HepG2 (cell line): ENCODE measurements around the gene ALOX12. TPM values are rescaled to one million over a fixed set of nuclear protein-coding genes. Genes with fewer than 3 reads are reported as not detected.

Experiments
- ARHGAP35 ChIP-seq: sonication (generic); formaldehyde crosslinking; IDR thresholded peaks from 2 replicates; pipeline ENCODE4 v1.9.0; 2022; ENCODE audit warnings: mild to moderate bottlenecking, inconsistent platforms, moderate library complexity, missing genetic modification reagents, borderline replicate concordance
- BCLAF1 ChIP-seq: fragments of 450-650 bp; IDR thresholded peaks from 2 replicates; pipeline ENCODE4 v1.6.1; 2017; ENCODE audit warnings: mild to moderate bottlenecking
- FOSL2 ChIP-seq: sonication (generic); formaldehyde crosslinking; IDR thresholded peaks from 2 replicates; pipeline ENCODE4 v1.4.0; 2020; ENCODE audit warnings: missing genetic modification reagents
- FOXJ3 ChIP-seq: sonication (generic); formaldehyde crosslinking; IDR thresholded peaks from 2 replicates; pipeline ENCODE4 v1.4.0; 2020; ENCODE audit warnings: missing genetic modification reagents, mild to moderate bottlenecking, borderline replicate concordance
- FOXK1 ChIP-seq: sonication (generic); formaldehyde crosslinking; IDR thresholded peaks from 2 replicates; pipeline ENCODE4 v1.4.0; 2020; ENCODE audit warnings: low read depth, missing genetic modification reagents, borderline replicate concordance
- JUND ChIP-seq: sonication (generic); formaldehyde crosslinking; IDR thresholded peaks from 2 replicates; pipeline ENCODE4 v1.8.0; 2022; ENCODE audit warnings: mild to moderate bottlenecking, missing genetic modification reagents
- MAZ ChIP-seq, 2 experiments: sonication (generic) in 1 of 2; formaldehyde crosslinking in 1 of 2; IDR thresholded peaks; 2 replicates each; pipeline versions ENCODE4 v1.5.0 to v1.6.1; 2012 to 2020; ENCODE audit warnings: low read depth in 2 of 2, mild to moderate bottlenecking in 2 of 2, borderline replicate concordance in 1 of 2, improper control_type of control experiment in 1 of 2, low read length in 1 of 2, missing genetic modification reagents in 1 of 2, moderate library complexity in 1 of 2
- MBNL3 ChIP-seq: fragments of 250-450 bp; sonication (Bioruptor Pico); conservative IDR thresholded peaks from 2 replicates; pipeline ENCODE4 v1.8.0; 2022; ENCODE audit warnings: mild to moderate bottlenecking, inconsistent platforms
- MTA1 ChIP-seq: sonication (generic); formaldehyde crosslinking; IDR thresholded peaks from 2 replicates; pipeline ENCODE4 v1.4.0; 2020; ENCODE audit warnings: missing genetic modification reagents, mild to moderate bottlenecking, borderline replicate concordance
- NRL ChIP-seq: sonication (generic); formaldehyde crosslinking; IDR thresholded peaks from 2 replicates; pipeline ENCODE4 v1.5.0; 2020; ENCODE audit warnings: missing genetic modification reagents, mild to moderate bottlenecking, moderate library complexity, borderline replicate concordance
- POLR2A ChIP-seq, 2 experiments: IDR thresholded peaks; 2 replicates each; pipeline ENCODE4 v1.6.1; 2011; ENCODE audit warnings: low read depth in 2 of 2, low read length in 2 of 2, mild to moderate bottlenecking in 1 of 2, moderate library complexity in 1 of 2; ENCODE audit not compliant: insufficient read depth in 1 of 2
- SMAD3 ChIP-seq: sonication (generic); formaldehyde crosslinking; IDR thresholded peaks from 2 replicates; pipeline ENCODE4 v1.4.0; 2020; ENCODE audit warnings: missing genetic modification reagents
- SMC3 ChIP-seq: IDR thresholded peaks from 2 replicates; pipeline ENCODE4 v1.6.1; 2011; ENCODE audit warnings: low read length, improper control_type of control experiment
- SP5 ChIP-seq: IDR thresholded peaks from 2 replicates; pipeline ENCODE4 v1.6.1; 2016; ENCODE audit warnings: low read depth, borderline replicate concordance
- ZBTB2 ChIP-seq: sonication (generic); formaldehyde crosslinking; IDR thresholded peaks from 2 replicates; pipeline ENCODE4 v1.8.0; 2022; ENCODE audit warnings: low read depth, missing genetic modification reagents
- ZFP82 ChIP-seq: sonication (generic); formaldehyde crosslinking; IDR thresholded peaks from 2 replicates; pipeline ENCODE4 v1.5.1; 2020; ENCODE audit warnings: mild to moderate bottlenecking, missing genetic modification reagents, borderline replicate concordance
- ZNF329 ChIP-seq: sonication (generic); formaldehyde crosslinking; IDR thresholded peaks from 2 replicates; pipeline ENCODE4 v1.9.0; 2021; ENCODE audit warnings: low read depth, mild to moderate bottlenecking, missing genetic modification reagents
- ZNF33A ChIP-seq: sonication (generic); formaldehyde crosslinking; IDR thresholded peaks from 2 replicates; pipeline ENCODE4 v1.5.1; 2020; ENCODE audit warnings: missing genetic modification reagents, mild to moderate bottlenecking, moderate library complexity, borderline replicate concordance
- polyA plus RNA-seq, 8 experiments: library from polyadenylated mRNA; depleted of rRNA in 3 of 8; stranded (reverse) in 7 of 8; unstranded in 1 of 8; fragments of >200 nt; fragmentation: Illumina TruSeq in 4 of 8; extraction: Trizol in 4 of 8; gene quantifications; 2 replicates each; pipeline versions ENCODE4 v1.2.1 to v1.2.3, GENCODE V29; 2011 to 2016; ENCODE audit warnings: low read depth in 4 of 8, missing spikeins in 1 of 8, mixed read lengths in 1 of 8; ENCODE audit not compliant: insufficient read depth in 1 of 8
- total RNA-seq, 5 experiments: library from RNA; depleted of rRNA; stranded (reverse); fragments of >200 nt; fragmentation: Illumina TruSeq; extraction: Trizol; gene quantifications; 2 replicates each; pipeline ENCODE4 v1.2.3, GENCODE V29; 2016; ENCODE audit warnings: low read depth in 1 of 5
- TF ChIP-seq, protein P1 (sequence below): sonication (generic); formaldehyde crosslinking; IDR thresholded peaks from 2 replicates; pipeline ENCODE4 v1.8.0; 2022; ENCODE audit warnings: missing genetic modification reagents, low read depth, mild to moderate bottlenecking, borderline replicate concordance
- TF ChIP-seq, protein P2 (sequence below): sonication (generic); formaldehyde crosslinking; IDR thresholded peaks from 2 replicates; pipeline ENCODE4 v1.5.0; 2020; ENCODE audit warnings: mild to moderate bottlenecking, missing genetic modification reagents, borderline replicate concordance

The ALOX12 gene
- total and polyA plus RNA-seq, 2 of the 13 experiments (the other 11 are each of a cell fraction or from before 2014, with no cell fraction given): not detected

- TF ChIP-seq, protein P1, sequence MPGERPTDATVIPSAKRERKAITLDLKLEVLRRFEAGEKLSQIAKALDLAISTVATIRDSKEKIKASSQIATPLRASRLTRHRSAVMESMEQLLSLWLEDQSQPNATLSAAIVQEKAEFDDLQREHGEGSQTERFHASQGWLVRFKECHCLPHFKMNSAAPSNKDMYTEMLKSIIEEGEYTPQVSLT (CRISPR knock-in tag): no peak
- no peak for TF ChIP-seq BCLAF1
- TF ChIP-seq ZNF33A (CRISPR knock-in tag): no peak
- no peak for TF ChIP-seq ZBTB2 (CRISPR knock-in tag)
- TF ChIP-seq SMC3: no peak
- TF ChIP-seq FOSL2 (CRISPR knock-in tag): peak; percentile 29; the same call in 1 of the 2 replicates
- TF ChIP-seq FOXK1 (CRISPR knock-in tag): no peak
- TF ChIP-seq NRL: no peak; the same call in 1 of the 2 replicates
- TF ChIP-seq ARHGAP35: no peak
- TF ChIP-seq SMAD3 (CRISPR knock-in tag): no peak
- TF ChIP-seq MBNL3 (CRISPR knock-in tag): no peak
- no peak for TF ChIP-seq ZFP82 (CRISPR knock-in tag)
- TF ChIP-seq MTA1: peak; percentile 42; the same call in 1 of the 2 replicates
- no peak for TF ChIP-seq MAZ (IDR thresholded peaks at IDR 0.05; ENCODE audit: borderline replicate concordance, low read depth, low read length)
- no peak for TF ChIP-seq MAZ (CRISPR knock-in tag; IDR thresholded peaks at IDR 0.05; ENCODE audit: low read depth)
- TF ChIP-seq JUND (CRISPR knock-in tag): no peak
- no peak for TF ChIP-seq FOXJ3 (CRISPR knock-in tag)
- TF ChIP-seq ZNF329: no peak
- TF ChIP-seq, protein P2, sequence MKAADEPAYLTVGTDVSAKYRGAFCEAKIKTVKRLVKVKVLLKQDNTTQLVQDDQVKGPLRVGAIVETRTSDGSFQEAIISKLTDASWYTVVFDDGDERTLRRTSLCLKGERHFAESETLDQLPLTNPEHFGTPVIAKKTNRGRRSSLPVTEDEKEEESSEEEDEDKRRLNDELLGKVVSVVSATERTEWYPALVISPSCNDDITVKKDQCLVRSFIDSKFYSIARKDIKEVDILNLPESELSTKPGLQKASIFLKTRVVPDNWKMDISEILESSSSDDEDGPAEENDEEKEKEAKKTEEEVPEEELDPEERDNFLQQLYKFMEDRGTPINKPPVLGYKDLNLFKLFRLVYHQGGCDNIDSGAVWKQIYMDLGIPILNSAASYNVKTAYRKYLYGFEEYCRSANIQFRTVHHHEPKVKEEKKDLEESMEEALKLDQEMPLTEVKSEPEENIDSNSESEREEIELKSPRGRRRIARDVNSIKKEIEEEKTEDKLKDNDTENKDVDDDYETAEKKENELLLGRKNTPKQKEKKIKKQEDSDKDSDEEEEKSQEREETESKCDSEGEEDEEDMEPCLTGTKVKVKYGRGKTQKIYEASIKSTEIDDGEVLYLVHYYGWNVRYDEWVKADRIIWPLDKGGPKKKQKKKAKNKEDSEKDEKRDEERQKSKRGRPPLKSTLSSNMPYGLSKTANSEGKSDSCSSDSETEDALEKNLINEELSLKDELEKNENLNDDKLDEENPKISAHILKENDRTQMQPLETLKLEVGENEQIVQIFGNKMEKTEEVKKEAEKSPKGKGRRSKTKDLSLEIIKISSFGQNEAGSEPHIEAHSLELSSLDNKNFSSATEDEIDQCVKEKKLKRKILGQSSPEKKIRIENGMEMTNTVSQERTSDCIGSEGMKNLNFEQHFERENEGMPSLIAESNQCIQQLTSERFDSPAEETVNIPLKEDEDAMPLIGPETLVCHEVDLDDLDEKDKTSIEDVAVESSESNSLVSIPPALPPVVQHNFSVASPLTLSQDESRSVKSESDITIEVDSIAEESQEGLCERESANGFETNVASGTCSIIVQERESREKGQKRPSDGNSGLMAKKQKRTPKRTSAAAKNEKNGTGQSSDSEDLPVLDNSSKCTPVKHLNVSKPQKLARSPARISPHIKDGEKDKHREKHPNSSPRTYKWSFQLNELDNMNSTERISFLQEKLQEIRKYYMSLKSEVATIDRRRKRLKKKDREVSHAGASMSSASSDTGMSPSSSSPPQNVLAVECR: no peak
- peak; percentile 40; the same call in 1 of the 2 replicates for TF ChIP-seq SP5 (CRISPR knock-in tag)
- peak in 1 of 2 experiments; percentile 22; a peak in 1 of 4 replicates for TF ChIP-seq POLR2A (IDR thresholded peaks at IDR 0.05; ENCODE audit: insufficient read depth in 1 of 2, low read depth in 2 of 2, low read length in 2 of 2)
Measured at GRCh38 chr17:7046127-7046724, 50.4 kb downstream of the ALOX12 start (continued).
